BLaER1 treated with 17β-estradiol and CSF1 and Interleukin-3, amounts not matched to agents 10 nM and 100 nM (cell line): ENCODE data around the gene ZNF236.

ENCODE experiments used
- H3K27ac ChIP-seq, 11 experiments: shearing (Covaris generic); formaldehyde crosslinking; 2 replicates each; pipeline ENCODE4 v1.8.1; 2022
- H3K27me3 ChIP-seq, 11 experiments: shearing (Covaris generic); formaldehyde crosslinking; 2 replicates each; pipeline ENCODE4 v1.8.1; 2022
- H3K36me3 ChIP-seq, 11 experiments: shearing (Covaris generic); formaldehyde crosslinking; 2 replicates each; pipeline ENCODE4 v1.8.1; 2022
- H3K4me1 ChIP-seq, 10 experiments: shearing (Covaris generic); formaldehyde crosslinking; 2 replicates each; pipeline ENCODE4 v1.8.1; 2022
- H3K4me2 ChIP-seq, 11 experiments: shearing (Covaris generic); formaldehyde crosslinking; 2 replicates each; pipeline ENCODE4 v1.8.1; 2022
- H3K4me3 ChIP-seq, 10 experiments: shearing (Covaris generic); formaldehyde crosslinking; 2 replicates each; pipeline ENCODE4 v1.8.1; 2022
- H3K9ac ChIP-seq, 11 experiments: shearing (Covaris generic); formaldehyde crosslinking; 2 replicates each; pipeline ENCODE4 v1.8.1; 2022
- H3K9me3 ChIP-seq, 11 experiments: shearing (Covaris generic); formaldehyde crosslinking; replicated peaks in 1 of 11; 2 replicates each; pipeline ENCODE4 v1.8.1; 2022
- H4K20me1 ChIP-seq, 11 experiments: shearing (Covaris generic); formaldehyde crosslinking; 2 replicates each; pipeline ENCODE4 v1.8.1; 2022
- Cebpa-rat ChIP-seq, 11 experiments: shearing (Covaris generic); IDR thresholded peaks; 2 replicates each; pipeline ENCODE4 v1.8.1; 2022

The ZNF236 gene

GRCh38 chr18:76842837-76843530 is 20.6 kb downstream of the ZNF236 start:
- Histone ChIP-seq H3K4me1 (no peaks in the 10 kb centered on the region), H3K4me3 (no peak overlapping the region), H3K27ac (no peak overlapping the region), H4K20me1 (peaks cover 14 to 97% (median 51%) of the 10 kb centered on the region in 11 experiments; a peak in 15 of 22 replicates), H3K4me2 (no peak overlapping the region), H3K36me3 (no peaks in the 10 kb centered on the region), H3K27me3 (no peaks in the 10 kb centered on the region), H3K9me3 (no peaks in the 10 kb centered on the region), H3K9ac (no peak overlapping the region)
- TF ChIP-seq Cebpa-rat (IDR thresholded peaks at IDR 0.05): no peak

DNA sequence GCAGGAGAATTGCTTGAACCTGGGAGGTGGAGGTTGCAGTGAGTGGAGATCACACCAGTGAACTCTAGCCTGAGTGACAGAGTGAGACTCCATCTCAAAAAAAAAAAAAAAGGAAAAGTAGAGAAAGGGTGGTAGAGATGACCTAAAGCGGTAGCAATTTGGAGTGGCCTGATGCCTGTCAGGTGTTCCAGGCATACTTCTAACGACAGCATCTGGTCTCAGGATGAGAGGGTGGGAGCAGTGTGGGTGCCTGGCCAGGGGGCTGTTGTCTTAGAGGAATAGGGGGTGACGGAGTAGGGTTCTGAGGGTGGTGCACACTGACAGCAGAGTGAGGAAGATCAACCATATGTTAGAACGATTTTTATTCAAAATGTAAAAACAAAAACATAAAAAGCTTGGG is 21.8 kb downstream of the ZNF236 start:
- Histone ChIP-seq H3K4me2 (no peak overlapping the region), H3K27ac (no peak overlapping the region), H3K4me1 (no peaks in the 10 kb centered on the region), H3K4me3 (no peak overlapping the region), H4K20me1 (peaks cover 11 to 95% (median 46%) of the 10 kb centered on the region in 11 experiments; a peak in 15 of 22 replicates), H3K9ac (no peak overlapping the region), H3K36me3 (no peaks in the 10 kb centered on the region), H3K27me3 (no peaks in the 10 kb centered on the region), H3K9me3 (no peaks in the 10 kb centered on the region)
- no peak for TF ChIP-seq Cebpa-rat (IDR thresholded peaks at IDR 0.05)

GRCh38 chr18:76844742-76845477 is 22.6 kb downstream of the ZNF236 start:
- H3K4me2 ChIP-seq: no peak overlapping the region
- H3K27me3 ChIP-seq: no peaks in the 10 kb centered on the region
- H3K27ac ChIP-seq: no peak overlapping the region
- no peak overlapping the region for H3K4me3 ChIP-seq
- no peak overlapping the region for H3K9ac ChIP-seq
- H3K36me3 ChIP-seq: no peaks in the 10 kb centered on the region
- no peaks in the 10 kb centered on the region for H3K9me3 ChIP-seq
- no peak for TF ChIP-seq Cebpa-rat (IDR thresholded peaks at IDR 0.05)
- peaks cover 11 to 88% (median 39%) of the 10 kb centered on the region in 11 experiments; a peak in 15 of 22 replicates for H4K20me1 ChIP-seq
- no peaks in the 10 kb centered on the region for H3K4me1 ChIP-seq

DNA sequence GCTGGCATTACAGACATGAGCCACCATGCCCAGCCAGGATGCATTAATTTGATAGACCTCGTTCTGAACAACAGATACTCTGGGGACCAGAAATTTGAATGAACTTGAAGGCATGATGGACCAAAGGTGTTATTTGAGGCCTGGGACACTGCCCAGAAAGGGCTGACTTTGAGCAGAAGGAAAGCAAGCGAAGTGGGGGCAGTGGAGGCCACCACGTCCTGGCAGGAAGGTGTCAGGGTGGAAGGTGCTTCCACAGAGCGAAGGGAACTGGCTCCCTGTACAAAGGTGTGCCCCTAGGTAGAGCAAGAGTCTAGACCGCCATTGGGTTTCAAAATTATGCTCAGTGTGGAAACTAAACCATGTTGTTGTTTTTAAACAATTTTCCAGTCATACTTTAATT is 23.9 kb downstream of the ZNF236 start:
- no peaks in the 10 kb centered on the region for H3K9me3 ChIP-seq
- H3K27ac ChIP-seq: no peak overlapping the region
- H3K4me1 ChIP-seq: no peaks in the 10 kb centered on the region
- peaks cover 0 to 12% (median 8%) of the 10 kb centered on the region in 11 experiments; a peak in 12 of 22 replicates for H3K36me3 ChIP-seq
- H3K27me3 ChIP-seq: no peaks in the 10 kb centered on the region
- H4K20me1 ChIP-seq: peaks cover 11 to 75% (median 37%) of the 10 kb centered on the region in 11 experiments; a peak in 15 of 22 replicates
- TF ChIP-seq Cebpa-rat (IDR thresholded peaks at IDR 0.05): no peak
- no peak overlapping the region for H3K4me3 ChIP-seq
- no peak overlapping the region for H3K4me2 ChIP-seq
- no peak overlapping the region for H3K9ac ChIP-seq

GRCh38 chr18:76847916-76848315 is 25.6 kb downstream of the ZNF236 start:
- Histone ChIP-seq H3K4me2 (no peak overlapping the region), H3K36me3 (peaks cover 15 to 29% (median 23%) of the 10 kb centered on the region in 11 experiments), H3K27ac (no peak overlapping the region), H3K27me3 (no peaks in the 10 kb centered on the region), H3K9me3 (no peaks in the 10 kb centered on the region; a peak in 1 of 22 replicates), H3K9ac (no peak overlapping the region), H4K20me1 (peaks cover 11 to 58% (median 33%) of the 10 kb centered on the region in 11 experiments; a peak in 15 of 22 replicates), H3K4me1 (no peaks in the 10 kb centered on the region), H3K4me3 (no peak overlapping the region)
- no peak for TF ChIP-seq Cebpa-rat (IDR thresholded peaks at IDR 0.05)

GRCh38 chr18:76850112-76850511 is 27.8 kb downstream of the ZNF236 start:
- no peak overlapping the region for H3K27ac ChIP-seq
- no peak overlapping the region for H3K9ac ChIP-seq
- H3K4me1 ChIP-seq: no peaks in the 10 kb centered on the region
- peaks cover 29 to 50% (median 37%) of the 10 kb centered on the region in 11 experiments for H3K36me3 ChIP-seq
- H3K4me2 ChIP-seq: no peak overlapping the region
- TF ChIP-seq Cebpa-rat (IDR thresholded peaks at IDR 0.05): no peak
- no peak overlapping the region for H3K4me3 ChIP-seq
- no peaks in the 10 kb centered on the region; a peak in 1 of 22 replicates for H3K9me3 ChIP-seq
- H3K27me3 ChIP-seq: no peaks in the 10 kb centered on the region
- peaks cover 3 to 37% (median 25%) of the 10 kb centered on the region in 11 experiments; a peak in 15 of 22 replicates for H4K20me1 ChIP-seq

GRCh38 chr18:76855594-76855993 is 33.2 kb downstream of the ZNF236 start:
- Histone ChIP-seq H3K36me3 (peaks cover 41 to 79% (median 54%) of the 10 kb centered on the region in 11 experiments), H3K9me3 (no peaks in the 10 kb centered on the region; a peak in 1 of 22 replicates), H4K20me1 (peaks cover 0 to 13% (median 0%) of the 10 kb centered on the region in 11 experiments; a peak in 7 of 22 replicates), H3K27me3 (no peaks in the 10 kb centered on the region), H3K4me2 (no peak overlapping the region), H3K4me3 (no peak overlapping the region), H3K4me1 (peaks cover 0 to 15% (median 0%) of the 10 kb centered on the region in 10 experiments; a peak in 8 of 20 replicates), H3K9ac (no peak overlapping the region), H3K27ac (no peak overlapping the region)
- no peak for TF ChIP-seq Cebpa-rat (IDR thresholded peaks at IDR 0.05)

- H3K27ac ChIP-seq: no peak overlapping the region
- TF ChIP-seq Cebpa-rat (IDR thresholded peaks at IDR 0.05): no peak
- H3K4me1 ChIP-seq: peaks cover 0 to 15% (median 0%) of the 10 kb centered on the region in 10 experiments; a peak in 8 of 20 replicates
- peaks cover 0 to 20% (median 0%) of the 10 kb centered on the region in 11 experiments; a peak in 6 of 22 replicates for H4K20me1 ChIP-seq
- no peaks in the 10 kb centered on the region; a peak in 3 of 22 replicates for H3K9me3 ChIP-seq
- no peak overlapping the region for H3K4me3 ChIP-seq
- peaks cover 40 to 80% (median 57%) of the 10 kb centered on the region in 11 experiments for H3K36me3 ChIP-seq
- no peak overlapping the region for H3K9ac ChIP-seq
- no peaks in the 10 kb centered on the region for H3K27me3 ChIP-seq
- no peak overlapping the region for H3K4me2 ChIP-seq
These were observed 35.1 kb downstream of the ZNF236 start for GRCh38 chr18:76857476-76857875.
